Hepatocyte (in vitro differentiated cells): Measurements from ENCODE around the gene PGR. TPM values are rescaled to one million over a fixed set of nuclear protein-coding genes. Genes with fewer than 3 reads are reported as not detected.
A peak's percentile ranks its signal among the peaks of the same experiment; 100 is the strongest.

ENCODE experiments used
- DNase-seq: peaks from one replicate; pipeline ENCODE4 v3.0.0-alpha.2; 2016; ENCODE audit warnings: low spot score
- H2AFZ ChIP-seq: fragments of 200-600 bp; sonication (generic); 2 replicates; pipeline ENCODE4 v1.6.0; 2016; ENCODE audit warnings: antibody characterized with exemption, mild to moderate bottlenecking
- H3K27ac ChIP-seq: fragments of 200-600 bp; sonication (generic); 2 replicates; pipeline ENCODE4 v1.5.1; 2016; ENCODE audit warnings: mild to moderate bottlenecking
- H3K27me3 ChIP-seq: fragments of 200-600 bp; sonication (generic); 2 replicates; pipeline ENCODE4 v1.6.1; 2016
- H3K36me3 ChIP-seq: fragments of 200-600 bp; sonication (generic); replicated peaks from 2 replicates; pipeline ENCODE4 v1.5.1; 2016; ENCODE audit warnings: low read depth; ENCODE audit not compliant: insufficient read depth
- H3K4me1 ChIP-seq: fragments of 200-600 bp; sonication (generic); 2 replicates; pipeline ENCODE4 v1.5.1; 2016; ENCODE audit warnings: mild to moderate bottlenecking, moderate library complexity; ENCODE audit not compliant: insufficient read depth
- H3K4me2 ChIP-seq: fragments of 200-600 bp; sonication (generic); 2 replicates; pipeline ENCODE4 v1.6.0; 2016
- H3K4me3 ChIP-seq: fragments of 200-600 bp; sonication (generic); 2 replicates; pipeline ENCODE4 v1.5.1; 2016; ENCODE audit warnings: mild to moderate bottlenecking
- H3K79me2 ChIP-seq: fragments of 200-600 bp; sonication (generic); 2 replicates; pipeline ENCODE4 v1.6.0; 2017; ENCODE audit warnings: mild to moderate bottlenecking
- H3K9me2 ChIP-seq: fragments of 200-600 bp; sonication (generic); replicated peaks from 2 replicates; pipeline ENCODE4 v1.6.0; 2017; ENCODE audit warnings: mild to moderate bottlenecking; ENCODE audit not compliant: insufficient read depth
- H3K9me3 ChIP-seq: fragments of 200-600 bp; sonication (generic); 2 replicates; pipeline ENCODE4 v1.5.1; 2016; ENCODE audit warnings: low read depth, mild to moderate bottlenecking
- H4K20me1 ChIP-seq: fragments of 200-600 bp; sonication (generic); 2 replicates; pipeline ENCODE4 v1.6.0; 2016; ENCODE audit warnings: mild to moderate bottlenecking; ENCODE audit not compliant: insufficient read depth, poor library complexity, severe bottlenecking
- EZH2 ChIP-seq: fragments of 200-600 bp; sonication (generic); IDR thresholded peaks from 2 replicates; pipeline ENCODE4 v1.6.1; 2016; ENCODE audit warnings: antibody characterized with exemption, mild to moderate bottlenecking, borderline replicate concordance
- EZH2phosphoT487 ChIP-seq: fragments of 200-600 bp; sonication (generic); IDR thresholded peaks from one replicate; pipeline ENCODE4 v1.6.1; 2018; ENCODE audit warnings: antibody characterized with exemption, mild to moderate bottlenecking, low read depth, moderate library complexity; ENCODE audit not compliant: unreplicated experiment, severe bottlenecking
- WGBS: methylation state at CpG from one replicate; pipeline ENCODE4 v1.1.6; 2016; ENCODE audit warnings: low lambda C conversion rate; ENCODE audit errors: missing lambda C conversion rate; 5-methylcytosine and 5-hydroxymethylcytosine counted together
- polyA plus RNA-seq: library from polyadenylated mRNA; unstranded; fragments of >200 nt; fragmentation: Nextera tagmentation; extraction: Ambion mirVana; gene quantifications from 2 replicates; pipeline ENCODE4 v1.2.1, GENCODE V29; 2016
- total RNA-seq: library from RNA; depleted of rRNA; stranded (reverse); fragments of >200 nt; gene quantifications from 2 replicates; pipeline ENCODE4 v1.2.3, GENCODE V29; 2014
- TF ChIP-seq, protein P1 (sequence below): fragments of 200-600 bp; sonication (generic); IDR thresholded peaks from 2 replicates; pipeline ENCODE4 v1.5.1; 2016; ENCODE audit warnings: antibody characterized with exemption, mild to moderate bottlenecking; ENCODE audit not compliant: poor library complexity

Gene PGR
- total and polyA plus RNA-seq, 2 experiments from 2014 or later: 0.39 to 0.50 TPM

DNA sequence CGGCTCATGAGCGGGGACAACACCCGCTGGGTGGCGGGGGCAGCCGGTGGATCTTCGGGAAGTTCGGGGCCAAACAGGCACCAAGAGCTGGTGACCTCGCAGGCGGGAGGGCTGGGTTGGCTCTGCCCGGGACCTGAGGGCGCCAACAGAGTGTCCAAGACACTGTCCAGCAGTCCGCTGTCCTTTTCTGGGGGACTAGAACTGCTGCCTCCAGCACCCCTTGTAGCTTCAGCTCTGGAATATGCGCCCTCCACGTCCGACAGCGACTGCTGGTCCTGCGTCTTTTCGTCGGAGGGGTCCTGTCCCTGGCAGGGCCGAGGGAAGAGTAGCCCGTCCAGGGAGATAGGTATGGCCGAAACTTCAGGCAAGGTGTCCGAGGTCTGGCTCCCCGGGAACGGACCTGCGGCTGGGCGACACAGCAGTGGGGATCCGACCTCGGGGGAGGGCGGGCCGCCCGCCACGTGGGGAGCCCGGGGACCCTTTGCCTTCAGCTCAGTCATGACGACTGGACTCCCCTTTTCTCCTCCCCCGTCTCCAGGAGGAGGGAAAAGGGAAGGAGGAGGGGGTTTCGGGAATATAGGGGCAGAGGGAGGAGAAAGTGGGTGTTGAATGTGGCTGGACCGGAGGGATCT lies 926 bp downstream of the PGR start:
- Histone ChIP-seq H3K4me2 (peak overlapping the region; percentile 94), H3K9me2 (no peaks in the 10 kb centered on the region), H3K36me3 (no peaks in the 10 kb centered on the region), H3K27ac (no peak overlapping the region), H3K4me1 (peaks cover 11% of the 10 kb centered on the region), H3K27me3 (peaks cover 96% of the 10 kb centered on the region), H3K4me3 (no peak overlapping the region), H4K20me1 (no peaks in the 10 kb centered on the region), H3K79me2 (no peaks in the 10 kb centered on the region), H3K9me3 (no peaks in the 10 kb centered on the region), H2AFZ (peak overlapping the region; percentile 82)
- TF ChIP-seq EZH2phosphoT487 (peak; percentile 18), EZH2 (peak; percentile 77)
- TF ChIP-seq, protein P1, sequence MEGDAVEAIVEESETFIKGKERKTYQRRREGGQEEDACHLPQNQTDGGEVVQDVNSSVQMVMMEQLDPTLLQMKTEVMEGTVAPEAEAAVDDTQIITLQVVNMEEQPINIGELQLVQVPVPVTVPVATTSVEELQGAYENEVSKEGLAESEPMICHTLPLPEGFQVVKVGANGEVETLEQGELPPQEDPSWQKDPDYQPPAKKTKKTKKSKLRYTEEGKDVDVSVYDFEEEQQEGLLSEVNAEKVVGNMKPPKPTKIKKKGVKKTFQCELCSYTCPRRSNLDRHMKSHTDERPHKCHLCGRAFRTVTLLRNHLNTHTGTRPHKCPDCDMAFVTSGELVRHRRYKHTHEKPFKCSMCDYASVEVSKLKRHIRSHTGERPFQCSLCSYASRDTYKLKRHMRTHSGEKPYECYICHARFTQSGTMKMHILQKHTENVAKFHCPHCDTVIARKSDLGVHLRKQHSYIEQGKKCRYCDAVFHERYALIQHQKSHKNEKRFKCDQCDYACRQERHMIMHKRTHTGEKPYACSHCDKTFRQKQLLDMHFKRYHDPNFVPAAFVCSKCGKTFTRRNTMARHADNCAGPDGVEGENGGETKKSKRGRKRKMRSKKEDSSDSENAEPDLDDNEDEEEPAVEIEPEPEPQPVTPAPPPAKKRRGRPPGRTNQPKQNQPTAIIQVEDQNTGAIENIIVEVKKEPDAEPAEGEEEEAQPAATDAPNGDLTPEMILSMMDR: no peak
- WGBS: 3% methylated on average over 33 of the region's 38 CpGs
- peak; percentile 5 for DNase-seq

DNA sequence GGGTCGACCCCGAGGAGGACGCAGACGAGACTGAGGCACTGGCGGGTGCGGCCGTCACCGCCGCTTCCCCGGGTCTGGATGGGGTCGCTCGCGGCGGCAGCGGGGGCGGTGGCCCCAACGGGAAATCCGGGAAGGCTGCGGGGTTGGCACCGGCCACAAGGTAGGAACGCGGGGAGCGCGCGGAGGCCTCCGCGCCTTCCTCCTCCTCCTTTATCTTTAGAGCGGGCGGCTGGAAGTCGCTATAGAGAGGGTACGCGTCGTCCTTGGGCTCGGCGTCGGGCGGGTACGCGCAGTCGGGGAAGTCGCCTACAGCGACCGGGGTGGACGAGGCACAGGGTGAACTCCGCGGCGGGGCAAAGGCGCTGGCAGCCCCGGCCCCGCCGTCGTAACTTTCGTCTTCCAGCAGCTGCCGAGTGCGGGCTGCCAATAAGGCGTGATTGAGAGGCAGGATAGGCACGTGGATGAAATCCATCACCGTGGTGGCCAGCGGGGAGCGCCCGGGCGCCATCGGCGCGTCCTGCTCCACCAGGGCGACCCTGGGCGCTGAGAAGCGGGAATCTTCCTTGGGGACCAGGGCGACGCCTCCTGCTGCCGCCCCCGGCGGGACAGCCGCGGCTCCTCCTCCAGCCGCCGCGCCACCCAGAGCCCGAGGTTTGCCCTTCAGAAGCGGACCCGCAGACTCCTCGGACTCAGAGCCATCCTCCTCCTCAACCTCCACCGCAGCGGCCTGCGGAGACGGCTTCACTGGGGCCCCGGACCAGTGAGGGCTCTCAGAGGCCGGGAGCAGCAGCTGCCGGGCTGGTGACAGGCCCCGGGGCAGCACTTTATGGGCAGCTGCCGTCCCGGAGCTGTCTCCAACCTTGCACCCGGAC lies 1.7 kb downstream of the PGR start:
- peak; percentile 75 for TF ChIP-seq EZH2
- TF ChIP-seq, protein P1: no peak
- peak; percentile 33 for TF ChIP-seq EZH2phosphoT487
- Histone ChIP-seq H3K4me2 (peak overlapping the region; percentile 94), H3K79me2 (no peaks in the 10 kb centered on the region), H4K20me1 (no peaks in the 10 kb centered on the region), H2AFZ (peak overlapping the region; percentile 82), H3K36me3 (no peaks in the 10 kb centered on the region), H3K9me2 (no peaks in the 10 kb centered on the region), H3K9me3 (no peaks in the 10 kb centered on the region), H3K4me3 (peak overlapping the region; percentile 48), H3K4me1 (peaks cover 11% of the 10 kb centered on the region), H3K27ac (no peak overlapping the region), H3K27me3 (peaks cover 96% of the 10 kb centered on the region)
- WGBS: 2% methylated on average over 79 of the region's 93 CpGs
- DNase-seq: peak; percentile 19

DNA sequence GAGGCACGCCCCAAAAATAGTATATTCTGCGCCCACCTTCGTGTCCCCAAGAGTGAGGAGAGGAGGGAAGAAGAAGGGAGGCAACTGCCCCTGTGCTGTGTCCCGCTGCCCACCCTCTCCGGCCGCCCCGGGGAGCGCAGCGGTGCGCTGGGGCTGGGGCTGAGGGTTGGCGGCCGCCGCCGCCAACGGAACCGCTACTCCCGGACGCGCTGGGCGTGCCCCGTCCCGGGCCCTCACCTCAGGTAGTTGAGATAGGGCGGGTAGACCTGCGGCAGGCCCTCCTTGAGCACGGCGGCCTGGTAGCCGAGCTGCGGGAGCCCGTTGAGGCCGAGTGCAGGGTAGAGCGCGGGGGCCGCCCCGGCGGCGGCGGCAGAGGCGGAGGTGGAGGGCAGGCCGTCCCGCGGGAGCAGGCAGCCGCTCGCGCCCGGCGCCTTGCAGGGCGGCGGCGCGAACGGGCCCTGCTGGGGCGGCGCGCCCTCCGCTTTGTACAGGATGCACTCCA lies 2.4 kb downstream of the PGR start:
- H3K27me3 ChIP-seq: peaks cover 97% of the 10 kb centered on the region
- peak; percentile 28 for DNase-seq
- WGBS: 1% methylated on average over 48 of the region's 55 CpGs
- no peaks in the 10 kb centered on the region for H3K36me3 ChIP-seq
- H3K9me2 ChIP-seq: no peaks in the 10 kb centered on the region
- H3K9me3 ChIP-seq: no peaks in the 10 kb centered on the region
- peak overlapping the region; percentile 94 for H3K4me2 ChIP-seq
- no peaks in the 10 kb centered on the region for H3K79me2 ChIP-seq
- H3K4me1 ChIP-seq: peaks cover 11% of the 10 kb centered on the region
- H3K4me3 ChIP-seq: peak overlapping the region; percentile 48
- no peaks in the 10 kb centered on the region for H4K20me1 ChIP-seq
- no peak overlapping the region for H3K27ac ChIP-seq
- TF ChIP-seq EZH2phosphoT487: peak; percentile 89
- TF ChIP-seq, protein P1: no peak
- TF ChIP-seq EZH2: peak; percentile 76
- peak overlapping the region; percentile 82 for H2AFZ ChIP-seq
